ENCODE data around the gene AMOTL2. TPM values are rescaled to one million over a fixed set of nuclear protein-coding genes. Genes with fewer than 3 reads are reported as not detected.

Gene AMOTL2
- total and polyA plus RNA-seq, 9 of the 15 experiments (the other 6 are each of a cell fraction or from before 2014, with no cell fraction given), result 0.12 to 0.31 TPM; not detected in 7

- no peak for ATAC-seq
- in situ Hi-C loops (cut with MboI) (no loop called here), intact Hi-C loops (cut with micrococcal nuclease) (no loop called here)
- no peak overlapping the region for H3K9ac ChIP-seq (ENCODE audit: insufficient read depth in 1 of 2, low read depth in 2 of 2, low read length in 2 of 2)
- no peak overlapping the region for H3K4me2 ChIP-seq (ENCODE audit: insufficient read depth, low read length)
- H3K27me3 ChIP-seq (ENCODE audit: control insufficient read depth in 2 of 2, insufficient read depth in 2 of 2, low read length in 2 of 2), result peaks cover 2 to 24% of the 10 kb centered on the region in 2 experiments; a peak in 3 of 5 replicates
- H3K9me1 ChIP-seq (ENCODE audit: control insufficient read depth, insufficient read depth, low read length), result no peaks in the 10 kb centered on the region
- no peak for DNase-seq (ENCODE audit: extremely low read depth in 1 of 4, low spot score in 3 of 4)
- no peak overlapping the region for H3K4me3 ChIP-seq
- H3K36me3 ChIP-seq (ENCODE audit: control insufficient read depth, insufficient read depth, low read length), result no peaks in the 10 kb centered on the region
- H3K27ac ChIP-seq (ENCODE audit: extremely low read depth, low read depth, low read length), result no peak overlapping the region
- peaks cover 0 to 13% of the 10 kb centered on the region in 2 experiments; a peak in 3 of 5 replicates for H3K4me1 ChIP-seq (replicated peaks in 1 of 2; ENCODE audit: control insufficient read depth in 2 of 2, insufficient read depth in 2 of 2, low read length in 2 of 2)
- no peaks in the 10 kb centered on the region for H4K20me1 ChIP-seq (replicated peaks; ENCODE audit: control insufficient read depth, insufficient read depth, low read length)
- ChIA-PET CTCF (ENCODE audit: low intra/inter-chr PET ratio) (no interaction called here), POLR2A (no interaction called here)
- no peak overlapping the region for H2AFZ ChIP-seq (ENCODE audit: low read depth, low read length)
- FAIRE-seq, result no peak
- H3K9me3 ChIP-seq (replicated peaks; ENCODE audit: control insufficient read depth, insufficient read depth, low read depth, low read length), result no peaks in the 10 kb centered on the region
- BruUV-seq (replicated peaks), result no TSS peak
- no peaks in the 10 kb centered on the region for H3K79me2 ChIP-seq (ENCODE audit: control insufficient read depth, insufficient read depth, low read length)
- WGBS (ENCODE audit: insufficient coverage, low coverage, missing lambda C conversion rate), result 16% methylated on average over 4 of the region's 6 CpGs
- no peak for TF ChIP-seq ZKSCAN1 (IDR thresholded peaks at IDR 0.05; ENCODE audit: low read depth, low read length)
- no peak for TF ChIP-seq PCBP1 (IDR thresholded peaks at IDR 0.05; ENCODE audit: low read depth, low read length, poor library complexity, severe bottlenecking)
- TF ChIP-seq ARID3A (IDR thresholded peaks at IDR 0.05; ENCODE audit: borderline replicate concordance, low read depth, low read length), result no peak
- TF ChIP-seq THAP7 (CRISPR knock-in tag; IDR thresholded peaks at IDR 0.05), result no peak
- no peak for TF ChIP-seq SNIP1 (IDR thresholded peaks at IDR 0.05; ENCODE audit: low read depth)
- no peak for TF ChIP-seq ZBED1 (IDR thresholded peaks at IDR 0.05)
- TF ChIP-seq SIRT6 (IDR thresholded peaks at IDR 0.05; ENCODE audit: low read depth, low read length), result no peak
- TF ChIP-seq DLX4 (CRISPR knock-in tag; IDR thresholded peaks at IDR 0.05), result no peak
- TF ChIP-seq ZNF407 (IDR thresholded peaks at IDR 0.05; ENCODE audit: low read depth), result no peak
- no peak for TF ChIP-seq RAD21 (CRISPR knock-in tag; conservative IDR thresholded peaks at IDR 0.05 in 1 of 2, IDR thresholded peaks at IDR 0.05 in 1 of 2)
- TF ChIP-seq KAT2B (IDR thresholded peaks at IDR 0.05; ENCODE audit: low read depth, low read length), result no peak
Observed at GRCh38 chr3:134314588-134315285, 59.5 kb downstream of the AMOTL2 start.

Data from K562 (cell line).